Hematopoietic multipotent progenitor cell treated with erythropoietin and hydrocortisone succinate and interleukin-3 and kit ligand, for 4 days (in vitro differentiated cells): Measurements from ENCODE around the gene ASTN2.

Experiments used
- DNase-seq: peaks from one replicate; pipeline ENCODE4 v3.0.0-alpha.2; 2015

The ASTN2 gene

GRCh38 chr9:117413346-117414219, 1.3 kb downstream of the ASTN2 start:
- peak; percentile 21 for DNase-seq

GRCh38 chr9:117412841-117413240, 2.0 kb downstream of the ASTN2 start:
- no peak for DNase-seq

- DNase-seq: no peak
Measured at GRCh38 chr9:117412006-117412715, 2.7 kb downstream of the ASTN2 start.

GRCh38 chr9:117411547-117411946, 3.3 kb downstream of the ASTN2 start:
- peak; percentile 53 for DNase-seq

- DNase-seq: no peak
Measured at GRCh38 chr9:117409321-117409720, 5.5 kb downstream of the ASTN2 start.

- no peak for DNase-seq
Measured at GRCh38 chr9:117407436-117408022, 7.3 kb downstream of the ASTN2 start.

- DNase-seq: no peak
Measured at GRCh38 chr9:117405950-117406705, 8.7 kb downstream of the ASTN2 start.

- DNase-seq: no peak
Measured at GRCh38 chr9:117403848-117404247, 11.0 kb downstream of the ASTN2 start.

GRCh38 chr9:117403403-117403811, 11.4 kb downstream of the ASTN2 start:
- DNase-seq: no peak

- no peak for DNase-seq
Measured at GRCh38 chr9:117400171-117400570, 14.7 kb downstream of the ASTN2 start.

GRCh38 chr9:117395151-117395650, 19.7 kb downstream of the ASTN2 start:
- no peak for DNase-seq

- no peak for DNase-seq
Measured at GRCh38 chr9:117394655-117395054, 20.2 kb downstream of the ASTN2 start.

- no peak for DNase-seq
Measured at GRCh38 chr9:117392992-117393391, 21.9 kb downstream of the ASTN2 start.

GRCh38 chr9:117387422-117387821, 27.4 kb downstream of the ASTN2 start:
- no peak for DNase-seq

- no peak for DNase-seq
Measured at GRCh38 chr9:117379341-117379740, 35.5 kb downstream of the ASTN2 start.

GRCh38 chr9:117377046-117377445, 37.8 kb downstream of the ASTN2 start:
- DNase-seq: no peak

GRCh38 chr9:117375956-117376355, 38.9 kb downstream of the ASTN2 start:
- no peak for DNase-seq

GRCh38 chr9:117374076-117374725, 40.7 kb downstream of the ASTN2 start:
- DNase-seq: no peak

GRCh38 chr9:117368684-117369230, 46.1 kb downstream of the ASTN2 start:
- no peak for DNase-seq

GRCh38 chr9:117365438-117365837, 49.4 kb downstream of the ASTN2 start:
- DNase-seq: no peak

GRCh38 chr9:117363006-117363405, 51.9 kb downstream of the ASTN2 start:
- DNase-seq: no peak

GRCh38 chr9:117359910-117360309, 54.9 kb downstream of the ASTN2 start:
- no peak for DNase-seq
